SK-N-SH (cell line): ENCODE measurements around the gene CFC1. TPM values are rescaled to one million over a fixed set of nuclear protein-coding genes. Genes with fewer than 3 reads are reported as not detected.
"Not testable (repeated sequence)": the region's sequence is repeated elsewhere in the genome, so short reads cannot be mapped to it uniquely, and the experiment has no call there.

Source experiments
- CTCF ChIA-PET: fragments of 300-600, 350-600 bp; formaldehyde crosslinking; extraction: SDS; loops from one replicate; lab custom pipeline; 2021; lab: Yijun Ruan, JAX
- POLR2A ChIA-PET: fragments of 350-600 bp; sonication (Branson Sonifier 250); formaldehyde crosslinking; extraction: SDS; loops from one replicate; lab custom pipeline; 2020; ENCODE audit warnings: antibody characterized with exemption, inconsistent platforms; lab: Yijun Ruan, JAX
- DNase-seq: peaks from one replicate; pipeline ENCODE4 v3.0.0; 2012
- H2AFZ ChIP-seq: fragments of 200-600 bp; sonication (generic); 2 replicates; pipeline ENCODE4 v1.8.1; 2016; ENCODE audit warnings: antibody characterized with exemption, mild to moderate bottlenecking, low read depth
- H3F3A ChIP-seq: fragments of 200-600 bp; sonication (generic); replicated peaks from 2 replicates; pipeline ENCODE3; 2016; ENCODE audit warnings: antibody characterized with exemption, mild to moderate bottlenecking; ENCODE audit not compliant: insufficient read depth
- H3K27ac ChIP-seq, 2 experiments: fragments of 200-500 bp in 1 of 2; fragments of 200-600 bp in 1 of 2; sonication (Bioruptor generic) in 1 of 2; sonication (generic), shearing (Covaris generic) in 1 of 2; 2 replicates each; pipeline versions ENCODE4 v1.5.1 to v1.6.1; 2014 to 2016; ENCODE audit warnings: low read depth in 2 of 2, inconsistent platforms in 1 of 2, low read length in 1 of 2, mild to moderate bottlenecking in 1 of 2, mixed read lengths in 1 of 2
- H3K27me3 ChIP-seq: fragments of 200-600 bp; sonication (generic), shearing (Covaris generic); 2 replicates; pipeline ENCODE4 v1.6.1; 2016; ENCODE audit warnings: mixed run types; ENCODE audit not compliant: insufficient read depth
- H3K36me3 ChIP-seq, 2 experiments: fragments of 200-500 bp in 1 of 2; fragments of 200-600 bp in 1 of 2; sonication (Bioruptor generic) in 1 of 2; sonication (generic) in 1 of 2; replicated peaks in 1 of 2; 2 replicates each; pipeline versions ENCODE3 to v1.5.1; 2014 to 2016; ENCODE audit warnings: low read length in 1 of 2, mild to moderate bottlenecking in 1 of 2; ENCODE audit not compliant: insufficient read depth in 2 of 2, control insufficient read depth in 1 of 2
- H3K4me1 ChIP-seq, 2 experiments: fragments of 200-500 bp in 1 of 2; fragments of 200-600 bp in 1 of 2; sonication (Bioruptor generic) in 1 of 2; sonication (generic), shearing (Covaris generic) in 1 of 2; 2 replicates each; pipeline versions ENCODE4 v1.5.1 to v1.6.1; 2014 to 2016; ENCODE audit warnings: low read depth in 1 of 2, low read length in 1 of 2, mixed run types in 1 of 2; ENCODE audit not compliant: insufficient read depth in 2 of 2, control insufficient read depth in 1 of 2
- H3K4me2 ChIP-seq: fragments of 200-600 bp; sonication (generic), shearing (Covaris generic); 2 replicates; pipeline ENCODE4 v1.6.1; 2017; ENCODE audit warnings: mixed run types
- H3K4me3 ChIP-seq, 2 experiments: fragments of 200-500 bp in 1 of 2; fragments of 200-600 bp in 1 of 2; sonication (Bioruptor generic) in 1 of 2; sonication (generic), shearing (Covaris generic) in 1 of 2; 2 replicates each; pipeline versions ENCODE4 v1.5.1 to v1.8.1; 2014 to 2016; ENCODE audit warnings: low read depth in 2 of 2, inconsistent platforms in 1 of 2, low read length in 1 of 2, mild to moderate bottlenecking in 1 of 2, mixed read lengths in 1 of 2, moderate library complexity in 1 of 2
- H3K79me2 ChIP-seq: fragments of 200-600 bp; sonication (generic); 2 replicates; pipeline ENCODE4 v1.8.1; 2017; ENCODE audit warnings: mild to moderate bottlenecking; ENCODE audit not compliant: insufficient read depth
- H3K9ac ChIP-seq: fragments of 200-600 bp; sonication (generic); 2 replicates; pipeline ENCODE4 v1.6.1; 2017; ENCODE audit warnings: mixed run types
- H3K9me2 ChIP-seq: fragments of 200-600 bp; sonication (generic); 2 replicates; pipeline ENCODE4 v1.6.1; 2017; ENCODE audit warnings: mixed run types
- H3K9me3 ChIP-seq: fragments of 200-600 bp; sonication (generic); 2 replicates; pipeline ENCODE4 v1.6.1; 2017; ENCODE audit warnings: mixed run types, mild to moderate bottlenecking, moderate library complexity
- H4K20me1 ChIP-seq: fragments of 200-600 bp; sonication (generic); 2 replicates; pipeline ENCODE4 v1.6.1; 2017; ENCODE audit warnings: mild to moderate bottlenecking, mixed run types; ENCODE audit not compliant: insufficient read depth
- GATA2 ChIP-seq: sonication (generic); formaldehyde crosslinking; IDR thresholded peaks from 2 replicates; pipeline ENCODE4 v1.5.0; 2020; ENCODE audit warnings: mild to moderate bottlenecking, missing genetic modification reagents
- WGBS: methylation state at CpG from one replicate; pipeline ENCODE4 v1.1.6; 2017; ENCODE audit warnings: low lambda C conversion rate; 5-methylcytosine and 5-hydroxymethylcytosine counted together
- polyA plus RNA-seq, 3 experiments: library from polyadenylated mRNA; depleted of rRNA; stranded (reverse); fragments of >200 nt; gene quantifications; 2 replicates each; pipeline ENCODE4 v1.2.3, GENCODE V29; 2012

The CFC1 gene
- not detected in 2 replicates for polyA plus RNA-seq (2012; rRNA removed)
- not detected in 2 replicates for polyA plus RNA-seq (2012; cell fraction: cytosol; rRNA removed)
- polyA plus RNA-seq (2012; cell fraction: nucleus; rRNA removed) = not detected in 2 replicates

GRCh38 chr2:130599393-130599792 lies at the start of gene CFC1:
Gene CFC1, minus strand, starts transcription at chr2:130599575. Its CDS starts 288 bp downstream, at chr2:130599287.
- H3K9ac ChIP-seq, H3K36me3 ChIP-seq, H3K9me3 ChIP-seq, H2AFZ ChIP-seq, POLR2A ChIA-PET, H3K4me1 ChIP-seq, H3K27me3 ChIP-seq, H4K20me1 ChIP-seq, H3K79me2 ChIP-seq, H3K4me3 ChIP-seq, H3K27ac ChIP-seq, DNase-seq, H3K4me2 ChIP-seq, CTCF ChIA-PET, H3F3A ChIP-seq, H3K9me2 ChIP-seq: not testable (repeated sequence)
- WGBS = no CpG with 5 or more reads among the region's 6 CpGs

- H3K4me1 ChIP-seq, H3K79me2 ChIP-seq, H4K20me1 ChIP-seq, H3F3A ChIP-seq, H3K27ac ChIP-seq, DNase-seq, POLR2A ChIA-PET, H3K9ac ChIP-seq, H3K36me3 ChIP-seq, H3K27me3 ChIP-seq, H3K9me2 ChIP-seq, CTCF ChIA-PET, H3K4me3 ChIP-seq, H3K9me3 ChIP-seq, H2AFZ ChIP-seq, H3K4me2 ChIP-seq: not testable (repeated sequence)
- TF ChIP-seq GATA2 (CRISPR knock-in tag) = 0 out of 2 replicates have a peak, but pooled peaks have one; percentile 12
- WGBS = 10% methylated on average over 4 of the region's 4 CpGs
Measured at GRCh38 chr2:130641688-130642087, 42.3 kb upstream of the CFC1 start.

GRCh38 chr2:130638973-130639372 lies 39.6 kb upstream of the CFC1 start:
- CTCF ChIA-PET, H3K9ac ChIP-seq, DNase-seq, H3K4me2 ChIP-seq, H3K9me2 ChIP-seq, H4K20me1 ChIP-seq, H3K9me3 ChIP-seq, POLR2A ChIA-PET, H3F3A ChIP-seq, H3K4me1 ChIP-seq, H3K27ac ChIP-seq, H2AFZ ChIP-seq, H3K4me3 ChIP-seq, H3K36me3 ChIP-seq, H3K27me3 ChIP-seq, H3K79me2 ChIP-seq: not testable (repeated sequence)
- 32% methylated on average over 2 of the region's 2 CpGs for WGBS

GRCh38 chr2:130628784-130629475 lies 29.6 kb upstream of the CFC1 start:
- H4K20me1 ChIP-seq, H3K9me3 ChIP-seq, H3K4me1 ChIP-seq, CTCF ChIA-PET, H3K9ac ChIP-seq, DNase-seq, H3K27me3 ChIP-seq, H3K4me3 ChIP-seq, POLR2A ChIA-PET, H3K36me3 ChIP-seq, H3F3A ChIP-seq, H3K9me2 ChIP-seq, H3K27ac ChIP-seq, H2AFZ ChIP-seq, H3K4me2 ChIP-seq, H3K79me2 ChIP-seq: not testable (repeated sequence)
- 58% methylated on average over 9 of the region's 10 CpGs for WGBS

GRCh38 chr2:130611140-130611539 lies 11.8 kb upstream of the CFC1 start, which contains the start of gene POTEJ:
Gene POTEJ, plus strand, starts transcription at chr2:130611440. Its CDS starts 93 bp downstream, at chr2:130611533.
- POLR2A ChIA-PET, H4K20me1 ChIP-seq, H3K4me3 ChIP-seq, CTCF ChIA-PET, H3F3A ChIP-seq, H3K4me1 ChIP-seq, H3K27ac ChIP-seq, H3K27me3 ChIP-seq, H3K36me3 ChIP-seq, H3K4me2 ChIP-seq, H3K9me2 ChIP-seq, H3K79me2 ChIP-seq, DNase-seq, H2AFZ ChIP-seq, H3K9me3 ChIP-seq, H3K9ac ChIP-seq: not testable (repeated sequence)
- no CpG with 5 or more reads among the region's 13 CpGs for WGBS

GRCh38 chr2:130610486-130610885 lies 11.1 kb upstream of the CFC1 start:
- H3K4me2 ChIP-seq, H3K4me3 ChIP-seq, H3K36me3 ChIP-seq, H3K4me1 ChIP-seq, H3K27me3 ChIP-seq, H3K9me2 ChIP-seq, H4K20me1 ChIP-seq, POLR2A ChIA-PET, H3K27ac ChIP-seq, H3K9ac ChIP-seq, CTCF ChIA-PET, DNase-seq, H3K9me3 ChIP-seq, H3K79me2 ChIP-seq, H3F3A ChIP-seq, H2AFZ ChIP-seq: not testable (repeated sequence)
- WGBS = 84% methylated on average over 9 of the region's 15 CpGs
